Raji (cell line): ENCODE data around the gene ATP6AP1.

Experiments used
- POLR2A ChIP-seq: IDR thresholded peaks from 2 replicates; pipeline ENCODE4 v1.6.1; 2011; ENCODE audit warnings: low read depth, low read length, control low read depth; ENCODE audit not compliant: insufficient read depth

The ATP6AP1 gene

GRCh38 chrX:154437971-154438893, 9.8 kb downstream of the ATP6AP1 start:
- TF ChIP-seq POLR2A, result no peak

GRCh38 chrX:154439841-154440240, 11.4 kb downstream of the ATP6AP1 start:
- no peak for TF ChIP-seq POLR2A

GRCh38 chrX:154440623-154441357, 12.3 kb downstream of the ATP6AP1 start:
- no peak for TF ChIP-seq POLR2A

GRCh38 chrX:154441564-154441963, 13.1 kb downstream of the ATP6AP1 start:
- no peak for TF ChIP-seq POLR2A

- no peak for TF ChIP-seq POLR2A
Measured at GRCh38 chrX:154441984-154442707, 13.7 kb downstream of the ATP6AP1 start.

GRCh38 chrX:154443479-154443910, 15.0 kb downstream of the ATP6AP1 start:
- TF ChIP-seq POLR2A, result no peak

GRCh38 chrX:154443992-154444754, 15.7 kb downstream of the ATP6AP1 start, which contains the start of gene FAM50A:
FAM50A (plus strand) TSS chrX:154444141; CDS start chrX:154444236, 95 bp downstream.
- 0 out of 2 replicates have a peak, but pooled peaks have one; percentile 21 for TF ChIP-seq POLR2A

GRCh38 chrX:154444755-154445246, 16.3 kb downstream of the ATP6AP1 start:
- TF ChIP-seq POLR2A, result no peak

GRCh38 chrX:154445776-154446175, 17.3 kb downstream of the ATP6AP1 start:
- TF ChIP-seq POLR2A, result no peak

- no peak for TF ChIP-seq POLR2A
Measured at GRCh38 chrX:154446430-154446829, 18.0 kb downstream of the ATP6AP1 start.

GRCh38 chrX:154448484-154448883, 20.0 kb downstream of the ATP6AP1 start:
- no peak for TF ChIP-seq POLR2A

GRCh38 chrX:154449618-154450017, 21.1 kb downstream of the ATP6AP1 start:
- TF ChIP-seq POLR2A, result no peak

GRCh38 chrX:154450312-154450711, 21.8 kb downstream of the ATP6AP1 start:
- no peak for TF ChIP-seq POLR2A

- TF ChIP-seq POLR2A, result no peak
Measured at GRCh38 chrX:154452823-154453222, 24.3 kb downstream of the ATP6AP1 start.
